DOHH2 (cell line): Measurements from ENCODE around the gene STX16.

Source experiments
- H3F3A ChIP-seq: fragments of 200-600 bp; sonication (generic), shearing (Covaris generic); 2 replicates; pipeline ENCODE4 v1.6.0; 2016; ENCODE audit warnings: antibody characterized with exemption, mild to moderate bottlenecking; ENCODE audit not compliant: control insufficient read depth, insufficient read depth
- H3K27ac ChIP-seq: fragments of 200-600 bp; sonication (generic); 2 replicates; pipeline ENCODE4 v1.5.1; 2014; ENCODE audit warnings: low read depth, mild to moderate bottlenecking, low read length, moderate library complexity
- H3K27me3 ChIP-seq: fragments of 200-600 bp; sonication (generic); 2 replicates; pipeline ENCODE4 v1.6.1; 2014; ENCODE audit warnings: mild to moderate bottlenecking, low read length, mixed read lengths; ENCODE audit not compliant: control insufficient read depth
- H3K36me3 ChIP-seq: fragments of 200-600 bp; sonication (generic); 2 replicates; pipeline ENCODE4 v1.6.1; 2014; ENCODE audit warnings: mild to moderate bottlenecking, low read length, moderate library complexity, mixed read lengths; ENCODE audit not compliant: control insufficient read depth
- H3K4me1 ChIP-seq: fragments of 200-600 bp; sonication (generic); 2 replicates; pipeline ENCODE4 v1.6.1; 2014; ENCODE audit warnings: mild to moderate bottlenecking, low read length, mixed read lengths; ENCODE audit not compliant: control insufficient read depth
- H3K4me2 ChIP-seq: fragments of 200-600 bp; sonication (generic); 2 replicates; pipeline ENCODE4 v1.6.0; 2014; ENCODE audit warnings: mild to moderate bottlenecking, low read length, moderate library complexity
- H3K4me3 ChIP-seq: fragments of 200-600 bp; sonication (generic); 2 replicates; pipeline ENCODE4 v1.5.1; 2014; ENCODE audit warnings: mild to moderate bottlenecking, low read length, mixed read lengths
- H3K79me2 ChIP-seq: fragments of 200-600 bp; sonication (generic); 2 replicates; pipeline ENCODE4 v1.6.1; 2014; ENCODE audit warnings: mild to moderate bottlenecking, low read length, mixed read lengths; ENCODE audit not compliant: control insufficient read depth
- H3K9me2 ChIP-seq: fragments of 200-600 bp; sonication (generic); replicated peaks from 2 replicates; pipeline ENCODE4 v1.6.1; 2014; ENCODE audit warnings: mild to moderate bottlenecking, low read length, mixed read lengths; ENCODE audit not compliant: control insufficient read depth
- H3K9me3 ChIP-seq: fragments of 200-600 bp; sonication (generic); 2 replicates; pipeline ENCODE4 v1.6.1; 2014; ENCODE audit warnings: antibody characterized with exemption, low read length, mixed read lengths; ENCODE audit not compliant: control insufficient read depth, insufficient read depth
- H4K20me1 ChIP-seq: fragments of 200-600 bp; sonication (generic); 2 replicates; pipeline ENCODE4 v1.6.0; 2014; ENCODE audit warnings: low read depth, mild to moderate bottlenecking, antibody characterized with exemption, low read length, moderate library complexity; ENCODE audit not compliant: control insufficient read depth, insufficient read depth
- EZH2phosphoT487 ChIP-seq: fragments of 200-600 bp; sonication (generic); IDR thresholded peaks from 2 replicates; pipeline ENCODE4 v1.6.1; 2017; ENCODE audit warnings: borderline replicate concordance, mild to moderate bottlenecking, antibody characterized with exemption, low read length, moderate library complexity, mixed read lengths
- TF ChIP-seq, protein P1 (sequence below): fragments of 200-600 bp; sonication (generic); IDR thresholded peaks from one replicate; pipeline ENCODE4 v1.5.1; 2014; ENCODE audit warnings: antibody characterized with exemption, mild to moderate bottlenecking, low read depth, low read length; ENCODE audit not compliant: poor library complexity, severe bottlenecking

STX16 gene

DNA sequence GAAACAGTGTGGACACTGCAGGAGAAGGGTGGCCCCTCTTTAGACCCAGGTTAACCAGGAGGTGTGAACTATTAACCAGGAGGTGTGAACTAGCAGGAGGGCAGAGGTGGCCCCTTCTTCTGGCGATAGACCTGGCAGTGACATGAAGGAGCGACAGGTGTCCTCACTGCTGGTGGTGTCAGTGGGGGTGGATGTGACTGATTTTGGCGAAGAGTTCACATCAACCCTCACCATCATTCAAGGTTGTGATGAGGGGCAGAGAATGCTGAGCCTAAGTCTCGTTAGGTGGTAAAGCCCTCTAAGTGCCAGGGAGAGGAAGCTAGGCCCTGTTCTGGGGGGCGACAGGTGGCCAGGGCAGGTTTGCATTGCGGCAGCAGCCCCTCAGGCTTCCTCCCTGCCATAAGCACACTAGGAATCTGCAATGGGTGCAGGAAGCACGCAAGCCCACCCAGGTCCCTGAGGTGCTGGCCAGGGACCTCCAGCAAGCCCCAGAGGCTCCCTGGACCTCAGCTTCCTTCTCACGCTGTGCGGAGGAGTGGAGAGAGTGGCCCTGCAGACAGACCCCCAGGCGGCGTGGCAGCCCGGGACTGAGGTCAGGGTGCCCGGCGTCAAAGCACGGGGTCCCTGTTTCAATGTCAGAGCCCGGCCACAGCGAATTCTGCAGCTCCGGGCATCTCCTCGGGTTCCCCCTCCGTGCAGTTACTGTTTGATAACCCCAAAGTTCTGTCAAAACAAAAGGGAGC is 55.2 kb downstream of the STX16 start:
- Histone ChIP-seq H3K36me3 (no peaks in the 10 kb centered on the region), H3K4me2 (no peak overlapping the region), H4K20me1 (no peaks in the 10 kb centered on the region), H3K9me2 (no peaks in the 10 kb centered on the region), H3K27me3 (no peaks in the 10 kb centered on the region), H3K9me3 (no peaks in the 10 kb centered on the region), H3K4me1 (no peaks in the 10 kb centered on the region), H3F3A (no peaks in the 10 kb centered on the region), H3K27ac (no peak overlapping the region), H3K4me3 (no peak overlapping the region), H3K79me2 (no peaks in the 10 kb centered on the region)
- no peak for TF ChIP-seq EZH2phosphoT487
- TF ChIP-seq, protein P1, sequence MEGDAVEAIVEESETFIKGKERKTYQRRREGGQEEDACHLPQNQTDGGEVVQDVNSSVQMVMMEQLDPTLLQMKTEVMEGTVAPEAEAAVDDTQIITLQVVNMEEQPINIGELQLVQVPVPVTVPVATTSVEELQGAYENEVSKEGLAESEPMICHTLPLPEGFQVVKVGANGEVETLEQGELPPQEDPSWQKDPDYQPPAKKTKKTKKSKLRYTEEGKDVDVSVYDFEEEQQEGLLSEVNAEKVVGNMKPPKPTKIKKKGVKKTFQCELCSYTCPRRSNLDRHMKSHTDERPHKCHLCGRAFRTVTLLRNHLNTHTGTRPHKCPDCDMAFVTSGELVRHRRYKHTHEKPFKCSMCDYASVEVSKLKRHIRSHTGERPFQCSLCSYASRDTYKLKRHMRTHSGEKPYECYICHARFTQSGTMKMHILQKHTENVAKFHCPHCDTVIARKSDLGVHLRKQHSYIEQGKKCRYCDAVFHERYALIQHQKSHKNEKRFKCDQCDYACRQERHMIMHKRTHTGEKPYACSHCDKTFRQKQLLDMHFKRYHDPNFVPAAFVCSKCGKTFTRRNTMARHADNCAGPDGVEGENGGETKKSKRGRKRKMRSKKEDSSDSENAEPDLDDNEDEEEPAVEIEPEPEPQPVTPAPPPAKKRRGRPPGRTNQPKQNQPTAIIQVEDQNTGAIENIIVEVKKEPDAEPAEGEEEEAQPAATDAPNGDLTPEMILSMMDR, result no peak

DNA sequence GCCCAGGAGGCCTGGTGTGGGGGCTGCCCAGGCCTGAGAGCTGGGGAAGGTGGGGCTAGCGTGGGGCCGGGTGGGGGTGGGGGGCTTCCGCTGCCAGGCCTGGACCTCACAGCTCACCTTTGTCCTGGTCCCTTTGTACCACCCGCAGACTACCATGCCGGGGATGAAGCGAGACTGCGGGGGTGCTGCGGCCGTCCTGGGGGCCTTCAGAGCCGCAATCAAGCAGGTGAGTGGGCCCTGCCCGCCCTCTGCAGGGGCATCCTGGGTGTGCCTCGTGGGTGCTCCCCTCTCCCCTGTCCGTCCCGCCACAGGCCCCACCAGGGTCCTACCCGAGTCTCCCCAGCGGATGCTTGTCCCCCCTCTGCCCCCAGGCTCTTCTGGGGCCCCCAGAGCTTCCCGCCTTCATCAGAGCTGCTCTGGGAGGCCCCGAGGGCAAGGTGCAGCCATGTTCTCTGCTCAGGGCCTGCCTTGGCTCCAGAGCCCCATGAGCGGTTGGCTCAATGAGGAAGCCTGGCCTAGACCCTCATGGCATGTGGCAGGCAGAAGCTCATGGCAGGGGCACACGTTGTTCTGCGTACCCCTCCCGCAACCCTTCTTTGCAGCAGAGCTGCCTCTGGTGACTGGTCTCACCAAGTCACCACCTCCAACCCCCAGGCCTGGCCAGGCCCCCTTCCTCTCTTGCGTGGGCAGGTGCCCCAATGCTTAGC is 56.0 kb downstream of the STX16 start:
- Histone ChIP-seq H3K9me2 (no peaks in the 10 kb centered on the region), H3K27me3 (no peaks in the 10 kb centered on the region), H3K36me3 (no peaks in the 10 kb centered on the region), H3F3A (no peaks in the 10 kb centered on the region), H3K4me1 (no peaks in the 10 kb centered on the region), H3K79me2 (no peaks in the 10 kb centered on the region), H3K4me2 (no peak overlapping the region), H4K20me1 (no peaks in the 10 kb centered on the region), H3K9me3 (no peaks in the 10 kb centered on the region), H3K27ac (no peak overlapping the region), H3K4me3 (no peak overlapping the region)
- TF ChIP-seq, protein P1, result no peak
- TF ChIP-seq EZH2phosphoT487, result no peak

DNA sequence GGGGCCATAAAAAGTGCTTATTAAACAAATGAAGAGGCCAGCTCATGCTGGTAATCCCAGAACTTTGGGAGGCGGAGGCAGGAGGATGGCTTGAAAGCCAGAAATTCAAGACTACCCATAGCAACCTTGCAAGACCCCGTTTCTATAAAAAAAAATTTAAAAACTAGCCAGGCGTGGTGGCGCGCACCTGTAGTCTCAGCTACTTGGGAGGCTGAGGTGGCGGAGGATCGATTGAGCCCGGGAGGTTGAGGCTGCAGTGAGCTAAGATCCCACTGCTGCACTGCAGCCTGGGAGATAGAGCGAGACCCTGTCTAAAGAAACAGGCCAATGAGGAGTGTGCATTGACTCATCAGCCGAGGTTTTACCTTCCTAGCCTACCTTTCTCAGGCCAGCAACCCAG is 56.7 kb downstream of the STX16 start:
- no peaks in the 10 kb centered on the region for H3K4me1 ChIP-seq
- no peak overlapping the region for H3K4me2 ChIP-seq
- H3K4me3 ChIP-seq, result no peak overlapping the region

More for the DNA sequence above, 56.7 kb downstream of the STX16 start:
- no peak overlapping the region for H3K27ac ChIP-seq
- no peaks in the 10 kb centered on the region for H3K36me3 ChIP-seq
- H3K9me3 ChIP-seq, result no peaks in the 10 kb centered on the region
- no peaks in the 10 kb centered on the region for H3K9me2 ChIP-seq
- TF ChIP-seq, protein P1, result no peak
- no peak for TF ChIP-seq EZH2phosphoT487
- H3K79me2 ChIP-seq, result no peaks in the 10 kb centered on the region
- H4K20me1 ChIP-seq, result no peaks in the 10 kb centered on the region
- no peaks in the 10 kb centered on the region for H3K27me3 ChIP-seq
- H3F3A ChIP-seq, result no peaks in the 10 kb centered on the region
